Kasumi-1 (cell line): ENCODE results near the gene PTPRE.

Source experiments
- DNase-seq, 2 experiments: peaks; one replicate each; lab custom pipeline; 2025; lab: John Stamatoyannopoulos, UW

The PTPRE gene

DNA sequence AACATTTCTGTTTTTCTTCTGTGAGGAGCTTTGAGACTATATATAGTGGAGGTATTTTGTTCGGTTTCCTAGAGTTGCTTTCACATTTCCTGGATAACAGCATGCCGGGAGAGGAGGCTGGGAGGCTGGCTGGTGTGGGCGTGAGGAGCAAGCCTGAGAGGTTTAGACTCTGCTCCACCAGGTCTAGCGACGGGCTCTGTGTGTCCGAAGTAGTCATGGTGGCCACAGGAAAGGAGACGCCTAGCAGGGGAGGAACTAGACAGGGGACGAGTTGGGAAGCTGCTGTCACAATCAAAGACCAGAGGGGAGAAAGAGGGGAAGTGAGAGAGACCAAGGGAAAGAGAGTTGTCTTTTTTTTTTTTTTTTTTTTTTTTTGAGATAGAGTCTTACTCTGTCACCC is 19.6 kb downstream of the PTPRE start:
- peak; percentile 64 to 74 for DNase-seq

DNA sequence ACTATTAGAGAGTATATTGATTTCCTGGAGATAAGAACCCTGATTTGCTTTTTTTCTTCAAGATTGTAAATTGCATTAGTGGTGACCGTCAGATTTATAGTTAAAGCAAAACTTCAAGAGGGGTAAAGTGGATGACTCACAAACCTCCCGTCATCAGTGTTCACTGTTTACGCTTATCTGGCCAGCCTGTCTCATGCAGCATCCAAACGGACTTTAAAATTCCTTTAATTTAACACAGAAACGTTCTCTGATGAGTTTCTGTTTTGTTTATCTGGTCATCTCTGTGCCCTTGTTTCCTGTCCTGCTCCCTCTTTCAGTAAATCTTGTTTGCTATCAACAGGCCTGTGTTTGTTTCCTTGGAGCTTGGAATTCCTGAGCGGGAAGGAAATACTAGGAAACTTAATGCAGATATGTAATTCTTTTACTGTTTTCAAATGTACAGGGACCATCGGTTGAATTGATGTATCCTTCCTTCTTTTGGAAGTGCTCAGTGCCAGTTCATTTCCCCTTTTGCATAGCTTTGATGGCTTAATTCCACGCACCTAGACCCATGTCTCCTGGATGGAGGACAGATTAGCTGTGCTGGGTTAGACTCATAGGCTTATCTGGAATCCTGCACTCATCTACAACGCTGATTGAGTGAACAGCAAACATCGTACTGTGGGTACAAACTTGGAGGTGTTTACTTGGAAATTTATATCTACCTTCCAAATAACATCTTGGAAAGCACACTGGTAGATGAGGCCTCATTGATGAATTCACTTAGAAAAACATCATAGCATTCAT is 21.3 kb downstream of the PTPRE start:
- DNase-seq: no peak

DNA sequence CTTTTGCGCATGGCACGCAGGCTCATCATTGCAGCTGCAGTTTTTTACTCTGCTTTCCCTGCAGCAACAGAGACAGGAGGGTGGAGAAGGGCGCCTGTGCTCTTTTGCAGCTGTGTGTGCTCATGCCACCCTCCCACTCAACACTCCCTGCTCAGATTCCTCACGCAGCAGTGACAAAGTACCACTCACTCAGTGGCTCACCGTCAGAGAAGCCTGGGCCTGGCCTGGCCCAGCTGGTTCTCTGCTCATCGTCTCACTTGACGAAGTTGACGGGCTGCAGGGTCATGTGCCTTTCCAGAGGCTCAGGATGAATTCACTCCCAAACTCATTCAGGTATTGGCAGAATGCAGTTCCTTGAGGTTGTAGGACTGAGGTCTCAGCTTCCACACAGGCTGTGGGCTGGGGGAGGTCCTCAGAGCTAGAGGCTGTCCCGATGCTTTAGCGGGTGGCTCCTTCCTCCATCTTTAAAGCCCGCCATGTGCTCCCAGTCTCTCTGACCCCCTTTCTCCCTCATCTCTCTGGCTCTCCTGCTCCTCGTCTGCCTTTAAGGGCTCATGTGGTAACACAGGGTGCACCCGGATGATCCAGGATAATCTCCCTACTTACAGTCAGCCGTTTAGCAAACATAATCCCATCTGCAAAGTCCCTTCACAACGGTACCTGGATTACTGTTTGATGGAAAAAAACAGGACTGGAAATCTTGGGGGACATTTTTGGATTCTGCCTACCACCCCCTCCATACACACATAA is 25.8 kb downstream of the PTPRE start:
- no peak for DNase-seq

DNA sequence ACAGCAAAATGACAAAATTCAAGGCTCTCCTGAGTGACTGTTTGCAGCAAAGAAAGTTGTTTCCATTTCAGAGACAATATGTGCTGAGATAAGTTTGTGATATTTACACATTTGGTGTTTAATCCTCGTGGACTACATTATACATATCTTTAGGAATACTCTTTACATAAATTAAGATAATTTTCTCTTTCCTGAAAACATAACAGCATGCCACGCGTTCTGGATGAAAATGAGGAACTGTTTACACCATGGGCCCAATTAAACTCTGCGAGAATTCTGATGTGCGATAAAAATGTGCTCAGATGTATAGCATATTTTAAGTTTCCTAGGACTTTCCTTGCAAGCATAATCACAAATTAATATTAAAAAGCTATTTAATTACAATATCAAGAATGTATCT is 26.4 kb downstream of the PTPRE start:
- DNase-seq: no peak

DNA sequence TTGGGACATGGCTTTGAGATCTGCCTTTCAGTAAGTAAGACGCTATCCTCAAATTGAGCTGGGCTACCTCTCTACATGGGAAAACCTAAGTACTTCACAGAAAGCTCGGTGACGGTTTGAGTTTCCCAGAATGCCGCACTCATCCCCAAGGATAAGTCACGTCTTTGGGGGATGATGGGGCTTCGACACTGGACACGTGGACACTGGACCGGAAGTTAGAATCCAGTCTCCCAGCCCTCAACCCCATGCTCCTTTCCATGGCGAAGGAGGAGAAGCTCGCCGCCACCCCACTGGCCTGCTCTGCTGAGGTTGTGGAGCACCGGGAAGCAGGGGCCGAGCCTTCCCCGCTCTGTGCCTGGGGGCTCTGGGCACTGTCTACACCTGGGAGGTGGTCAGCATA is 27.5 kb downstream of the PTPRE start:
- no peak for DNase-seq

DNA sequence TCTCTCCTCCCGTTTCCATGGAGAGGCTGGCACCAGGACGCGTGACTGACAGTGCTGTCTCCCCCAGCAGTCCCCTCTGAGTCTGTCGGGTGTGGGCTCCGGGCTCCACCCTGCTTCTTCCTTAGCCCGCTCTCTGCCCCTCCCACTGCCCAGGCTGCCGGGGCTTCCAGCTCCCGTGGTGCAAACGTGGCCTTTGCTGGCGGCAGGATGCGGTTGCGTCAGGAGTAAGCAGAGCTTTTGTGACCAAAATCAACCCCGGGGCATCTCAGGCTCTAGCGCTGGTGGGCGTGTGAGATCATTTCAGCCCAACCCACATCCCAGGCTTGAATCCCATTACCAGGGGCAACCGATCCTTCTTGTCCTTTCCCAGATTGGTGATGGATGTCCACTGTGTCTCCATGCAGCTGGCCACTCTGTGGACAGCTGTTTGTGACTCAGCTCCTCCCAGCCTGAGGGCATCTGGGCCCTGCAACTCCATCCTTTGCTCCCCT is 28.2 kb downstream of the PTPRE start:
- DNase-seq: no peak

DNA sequence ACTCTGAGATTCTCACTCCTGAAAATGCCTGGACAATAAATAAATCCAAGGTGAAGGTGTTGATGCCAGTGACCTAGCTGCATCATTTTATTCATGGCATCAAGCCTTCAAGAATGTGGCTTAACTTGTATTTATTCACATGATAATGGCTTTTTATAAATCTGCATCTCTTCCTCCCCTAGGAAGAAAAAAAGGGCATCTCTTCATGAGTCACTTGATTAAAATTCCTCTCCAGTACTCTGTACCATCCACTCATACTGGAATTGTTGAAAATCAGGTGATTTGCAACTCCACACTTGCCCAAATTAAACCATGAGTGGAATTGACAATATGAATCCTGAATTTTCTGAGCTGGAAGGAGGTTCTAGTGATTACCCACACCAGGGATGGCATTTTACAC is 30.2 kb downstream of the PTPRE start:
- DNase-seq: no peak

DNA sequence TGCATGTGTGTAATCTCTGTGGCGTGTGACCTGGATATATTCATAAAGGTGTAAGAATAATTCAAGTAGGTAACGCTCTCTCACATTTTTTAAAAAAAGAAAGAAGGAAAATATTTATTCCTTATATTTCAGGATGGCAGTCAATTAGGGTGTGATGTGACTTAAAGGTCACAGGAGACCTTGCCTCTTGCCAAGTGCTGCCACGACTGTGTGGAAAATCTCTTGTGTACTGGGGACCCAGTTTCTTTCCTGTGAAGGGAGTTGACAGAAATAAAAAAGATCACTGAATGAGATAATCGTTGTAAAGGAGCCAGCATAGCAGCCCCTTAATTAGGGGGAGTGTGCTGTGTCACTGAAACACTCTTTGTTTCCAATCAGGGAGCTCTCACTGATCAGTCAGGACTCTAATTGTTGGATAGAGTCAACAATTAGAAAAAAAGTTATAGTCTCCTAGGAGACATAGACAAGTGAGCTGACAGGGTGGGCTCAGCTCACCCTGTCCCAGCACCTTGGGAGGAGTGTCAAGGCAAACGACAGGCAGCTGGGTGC is 31.1 kb downstream of the PTPRE start:
- no peak for DNase-seq

DNA sequence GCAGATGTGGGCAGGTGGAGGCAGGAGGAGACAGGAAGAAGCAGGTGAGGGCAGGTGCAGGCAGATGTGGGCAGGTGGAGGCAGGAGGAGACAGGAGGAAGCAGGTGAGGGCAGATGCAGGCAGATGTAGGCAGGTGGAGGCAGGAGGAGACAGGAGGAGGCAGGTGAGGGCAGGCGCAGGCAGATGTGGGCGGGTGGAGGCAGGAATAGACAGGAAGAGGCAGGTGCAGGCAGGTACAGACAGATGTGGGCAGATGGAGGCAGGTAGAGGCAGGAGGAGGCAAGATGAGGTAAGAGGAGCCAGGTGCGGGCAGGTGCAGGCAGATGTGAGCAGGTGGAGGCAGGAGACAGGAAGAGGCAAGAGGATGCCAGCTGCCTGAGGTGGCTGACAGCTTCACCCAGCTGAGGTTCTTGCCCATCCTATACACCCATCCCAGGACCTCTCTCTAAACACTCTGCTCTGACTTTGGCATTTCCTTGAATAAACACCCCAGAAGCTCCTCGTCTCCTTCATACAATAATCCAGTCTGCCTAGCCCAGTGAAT is 33.0 kb downstream of the PTPRE start:
- no peak for DNase-seq

DNA sequence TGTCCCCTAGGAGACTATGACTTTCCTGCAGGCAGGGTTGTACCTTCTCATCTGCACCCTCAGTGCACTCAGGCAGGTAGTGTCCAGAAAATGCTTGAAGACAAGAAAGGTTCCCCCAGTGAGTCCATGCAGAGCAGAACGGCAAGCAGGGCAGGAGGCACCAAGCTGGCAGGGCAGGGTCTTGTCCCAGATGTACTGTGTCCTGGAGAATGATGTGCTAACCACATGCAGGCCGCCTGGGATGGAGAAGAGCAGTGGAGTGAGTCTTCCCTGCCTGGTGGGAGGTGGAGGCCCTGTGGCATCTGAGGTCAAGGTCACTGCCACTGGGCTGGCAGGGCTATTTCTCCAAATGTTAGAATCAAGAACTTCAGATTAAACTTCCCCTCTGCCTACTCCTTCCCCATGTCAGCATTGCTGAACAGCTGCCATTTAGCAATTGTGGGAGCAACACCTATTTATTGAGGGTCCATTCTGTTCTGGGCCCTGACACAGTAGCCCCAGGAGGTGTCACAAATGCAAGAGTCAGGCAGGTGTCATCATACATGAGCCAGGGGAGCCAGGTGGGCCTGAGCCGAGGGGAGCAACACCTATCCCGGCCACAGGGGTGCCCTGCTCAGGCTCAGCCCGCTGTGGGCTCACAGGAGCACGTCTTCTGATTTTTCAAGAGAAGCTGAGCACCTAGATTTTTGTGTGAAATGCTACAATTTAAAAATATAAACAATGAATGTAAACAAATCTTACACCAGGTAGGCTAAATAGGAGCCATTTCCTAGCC is 34.1 kb downstream of the PTPRE start:
- DNase-seq: no peak

DNA sequence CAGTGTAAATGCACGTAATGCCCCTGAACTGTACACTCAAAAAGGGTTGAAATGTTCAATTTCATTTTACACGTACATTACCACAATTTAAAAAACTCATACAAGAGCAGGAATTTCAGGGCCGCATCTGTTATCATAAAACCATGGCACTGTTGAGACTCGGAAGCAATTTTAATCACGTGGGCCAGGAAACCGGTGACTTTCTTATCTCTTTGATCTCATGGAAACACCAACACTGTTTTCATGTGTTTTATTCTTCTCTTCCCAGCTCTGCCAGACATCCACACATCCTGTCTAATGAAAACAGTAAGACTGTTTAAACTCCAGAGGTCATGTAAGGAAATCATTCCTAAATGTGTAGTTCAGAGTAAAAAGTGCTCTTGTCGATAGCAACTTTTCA is 35.9 kb downstream of the PTPRE start:
- no peak for DNase-seq

DNA sequence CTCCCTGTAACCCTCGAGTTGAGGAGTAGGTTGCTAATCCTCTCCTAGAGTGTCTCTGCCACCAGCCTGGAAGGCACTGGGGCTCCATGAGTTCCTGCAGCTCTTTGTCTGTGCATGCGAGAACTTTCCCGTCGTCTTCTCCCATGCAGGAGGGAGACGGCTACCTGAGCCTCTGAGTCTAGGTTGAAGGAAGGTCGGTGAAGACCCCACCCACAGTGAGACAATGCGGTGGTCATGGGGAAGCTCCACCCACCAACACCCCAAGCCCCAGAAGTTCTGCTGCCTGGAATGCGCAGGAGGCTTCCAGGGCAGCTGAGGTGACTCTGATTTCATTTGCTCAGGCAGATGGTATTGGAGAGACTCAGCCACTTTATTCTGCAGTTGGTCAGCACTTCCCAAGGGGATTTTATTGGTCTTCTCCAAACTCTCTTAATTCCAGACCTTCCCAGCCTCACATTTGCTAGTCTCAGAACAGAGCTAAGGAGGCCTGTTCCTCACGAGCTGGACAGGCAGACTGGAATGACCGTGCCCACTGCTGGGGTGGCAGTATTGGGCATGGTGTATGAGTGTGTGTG is 36.5 kb downstream of the PTPRE start:
- DNase-seq: no peak

DNA sequence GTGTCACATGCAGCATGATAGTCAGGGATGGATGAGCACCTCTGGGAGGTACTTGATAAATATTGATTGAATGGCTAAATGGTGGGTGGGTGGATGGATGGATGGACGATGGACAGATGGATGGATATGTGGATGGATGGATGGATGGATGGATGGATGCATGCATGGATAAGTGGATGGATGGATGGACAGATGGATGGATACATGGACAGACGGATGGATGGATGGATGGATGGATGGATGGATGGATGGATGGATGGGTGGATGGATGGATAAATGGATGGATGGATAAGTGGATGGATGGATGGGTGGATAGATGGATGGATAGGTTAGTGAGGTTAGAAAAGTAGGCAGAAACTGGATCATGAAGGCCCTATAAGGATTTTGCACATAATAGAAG is 37.4 kb downstream of the PTPRE start:
- no peak for DNase-seq

DNA sequence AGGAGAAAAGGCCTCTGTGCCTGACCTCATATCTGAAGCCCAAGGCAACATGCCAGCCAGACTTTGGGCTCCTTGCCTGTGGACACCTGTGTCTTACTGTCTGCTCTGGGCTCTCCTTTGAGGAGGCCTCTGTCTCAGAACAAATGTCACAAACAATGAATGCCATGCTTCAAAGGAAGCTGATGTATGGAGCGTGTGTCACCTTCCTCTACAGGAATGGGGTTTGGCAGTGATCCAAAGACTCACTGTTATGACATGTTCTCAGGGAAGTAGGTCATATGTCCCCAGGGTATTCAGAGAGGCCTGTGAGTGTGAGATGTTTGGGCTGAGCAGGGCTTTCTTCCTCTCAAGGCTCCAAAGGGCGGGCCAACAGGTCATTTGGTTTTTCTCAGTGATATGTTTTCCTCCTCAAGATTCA is 38.4 kb downstream of the PTPRE start:
- DNase-seq: peak; percentile 44 to 59

DNA sequence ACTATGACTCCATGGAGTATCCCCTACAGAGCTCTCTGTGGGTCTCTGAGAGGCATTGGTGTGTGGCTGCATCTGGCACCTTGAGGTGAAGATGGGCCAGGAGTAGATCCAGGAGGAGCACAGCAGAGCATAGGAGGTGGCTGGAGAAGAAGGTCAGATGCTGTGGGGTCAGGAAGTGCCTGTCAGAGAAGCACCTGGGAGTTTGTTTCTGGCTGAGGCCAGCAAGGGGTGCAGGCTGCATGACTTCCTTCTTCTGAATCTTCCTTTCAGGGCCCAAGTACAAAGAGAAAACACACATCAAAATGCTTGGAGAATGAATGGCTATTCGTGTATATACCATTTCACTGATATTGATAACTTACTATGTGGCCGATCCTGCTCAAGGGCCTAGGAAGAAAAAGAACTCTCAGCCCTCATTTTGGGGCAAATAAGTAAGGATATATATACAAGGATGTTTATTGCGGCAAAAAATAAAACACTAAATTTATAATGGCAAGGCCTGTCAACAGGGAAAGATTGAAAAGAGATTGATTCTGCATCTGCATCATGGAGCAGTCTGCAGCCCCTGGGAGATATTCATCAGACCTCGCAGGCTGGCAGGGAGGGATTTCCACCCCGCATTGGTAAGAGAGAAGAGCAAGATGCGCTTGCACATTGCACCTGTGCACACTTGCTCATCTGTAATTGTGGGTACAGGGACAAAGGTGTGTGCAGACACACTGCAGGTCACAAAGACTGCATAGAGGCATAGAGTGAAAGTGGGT is 39.2 kb downstream of the PTPRE start:
- DNase-seq: peak; percentile 37 to 52

DNA sequence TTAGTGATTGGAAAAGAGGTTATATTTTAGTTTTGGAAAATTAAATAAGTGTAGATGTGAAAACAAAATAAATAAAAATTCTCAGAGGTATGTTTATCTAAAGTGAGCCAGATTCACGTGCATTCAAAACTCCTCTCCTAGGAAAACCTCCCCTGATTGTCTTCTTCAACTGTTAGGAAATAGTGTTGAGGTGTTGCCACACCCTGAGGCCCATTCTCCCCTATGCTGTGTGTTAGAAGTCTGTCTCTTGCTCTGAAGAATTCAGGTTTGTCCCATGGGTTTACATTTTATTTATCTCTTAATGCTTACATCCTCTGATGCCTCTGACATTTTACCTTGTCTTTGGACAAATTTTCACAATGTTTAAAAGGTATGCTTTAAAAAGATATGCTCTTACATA is 40.3 kb downstream of the PTPRE start:
- no peak for DNase-seq

DNA sequence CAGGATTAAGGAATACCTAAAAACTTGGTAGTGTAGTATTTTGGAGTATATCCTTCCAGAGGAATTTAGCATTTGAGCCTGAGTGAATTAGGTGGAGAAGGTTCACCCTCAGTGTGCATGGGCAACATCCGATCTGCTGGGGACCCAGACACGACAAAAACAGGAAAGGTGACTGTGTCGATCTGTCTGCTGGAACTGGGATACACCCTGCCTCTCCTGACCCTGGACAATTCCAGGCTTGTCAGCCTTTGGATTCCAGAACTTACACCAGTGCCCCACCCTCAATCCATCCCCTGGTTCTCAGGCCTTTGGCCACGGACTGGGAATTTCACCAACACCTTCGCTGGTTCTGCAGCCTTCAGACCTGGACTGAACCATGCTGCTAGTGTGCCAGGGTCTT is 41.9 kb downstream of the PTPRE start:
- DNase-seq: no peak

DNA sequence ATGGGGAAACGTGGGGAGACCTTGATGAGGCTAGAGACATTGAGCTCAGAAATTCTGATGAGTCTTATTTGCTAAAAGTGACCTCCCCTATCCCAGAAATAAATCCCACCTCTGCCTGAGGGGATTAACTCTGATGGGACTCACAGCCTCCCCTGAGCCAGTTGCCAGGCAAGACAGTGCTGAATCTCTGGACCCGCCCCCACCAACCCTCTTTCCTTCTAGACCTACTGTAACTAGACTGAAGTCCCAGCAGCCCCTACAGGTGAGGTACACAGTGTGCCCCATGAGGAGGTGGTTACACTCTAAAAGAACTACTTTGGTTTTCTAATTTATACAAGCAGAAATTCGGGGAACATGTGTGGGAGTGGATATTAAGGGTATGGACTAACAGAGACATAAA is 42.9 kb downstream of the PTPRE start:
- DNase-seq: no peak

DNA sequence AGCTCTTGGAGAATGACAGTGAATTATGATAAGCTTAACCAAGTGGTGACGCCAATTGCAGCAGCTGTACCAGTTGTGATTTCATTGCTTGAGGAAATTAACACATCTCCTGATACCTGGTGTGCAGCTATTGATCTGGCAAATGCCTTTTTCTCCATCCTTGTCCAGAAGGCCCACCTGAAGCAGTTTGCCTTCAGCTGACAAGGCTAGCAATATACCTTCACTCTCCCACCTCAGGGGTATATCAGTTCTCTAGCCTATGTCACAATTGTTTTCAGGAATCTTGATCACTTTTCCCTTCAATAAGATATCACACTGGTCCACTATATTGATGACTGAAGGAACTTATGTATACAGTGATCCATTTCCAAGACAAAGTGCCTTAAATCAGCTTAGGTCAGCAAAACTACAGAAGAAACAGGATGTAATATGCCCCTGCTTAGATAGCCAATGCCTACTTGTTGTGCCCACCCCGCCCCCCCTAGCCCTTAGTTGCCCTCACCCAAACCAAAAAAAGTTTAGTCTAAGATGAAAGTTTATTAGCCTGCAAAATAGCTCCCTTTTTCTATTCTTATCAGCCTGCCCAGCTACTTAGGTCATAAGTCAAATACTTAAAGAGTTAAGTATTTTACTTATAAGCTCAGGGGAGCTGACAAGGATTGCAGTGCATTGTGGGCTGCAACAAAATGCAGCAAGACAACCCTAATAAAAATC is 45.1 kb downstream of the PTPRE start:
- DNase-seq: no peak

DNA sequence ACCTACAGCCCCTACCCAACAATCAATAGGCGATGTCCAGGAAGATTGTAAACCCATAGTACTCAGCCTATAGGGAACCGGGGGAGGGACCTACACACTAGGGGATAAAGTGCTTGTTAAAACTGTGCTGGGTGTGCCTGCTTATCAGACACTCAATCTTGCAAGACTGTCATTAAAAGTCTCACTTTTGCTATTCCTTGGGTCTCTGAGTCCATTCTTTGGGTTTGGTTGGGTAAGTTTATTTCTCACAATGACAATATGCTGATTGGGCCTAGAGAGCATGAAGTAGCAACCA is 45.6 kb downstream of the PTPRE start:
- no peak for DNase-seq

DNA sequence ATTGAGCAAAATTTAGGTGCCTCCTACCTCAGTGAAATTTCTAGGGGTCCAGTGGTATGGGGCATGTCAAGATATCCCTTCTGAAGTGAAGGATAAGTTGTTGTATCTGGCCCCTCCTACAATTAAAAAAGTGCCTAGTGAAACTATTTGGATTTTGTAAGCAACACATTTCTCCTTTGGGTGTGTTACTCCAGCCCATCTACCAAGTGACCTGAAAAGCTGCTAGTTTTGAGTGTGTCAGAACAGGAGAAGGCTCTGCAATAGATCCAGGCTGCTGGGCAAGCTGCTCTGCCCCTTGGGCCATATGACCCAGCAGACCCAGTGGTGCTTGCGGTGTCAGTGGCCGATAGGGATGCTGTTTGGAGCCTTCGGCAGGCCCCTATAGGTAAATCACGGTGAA is 46.0 kb downstream of the PTPRE start:
- DNase-seq: no peak
